Measurements from ENCODE around the gene MAPK8IP2. TPM values are rescaled to one million over a fixed set of nuclear protein-coding genes. Genes with fewer than 3 reads are reported as not detected.
"Not testable (repeated sequence)": the region's sequence is repeated elsewhere in the genome, so short reads cannot be mapped to it uniquely, and the experiment has no call there.

The MAPK8IP2 gene
- total RNA-seq, 2 donors from 2014 or later, result 0.08 to 0.21 TPM

DNA sequence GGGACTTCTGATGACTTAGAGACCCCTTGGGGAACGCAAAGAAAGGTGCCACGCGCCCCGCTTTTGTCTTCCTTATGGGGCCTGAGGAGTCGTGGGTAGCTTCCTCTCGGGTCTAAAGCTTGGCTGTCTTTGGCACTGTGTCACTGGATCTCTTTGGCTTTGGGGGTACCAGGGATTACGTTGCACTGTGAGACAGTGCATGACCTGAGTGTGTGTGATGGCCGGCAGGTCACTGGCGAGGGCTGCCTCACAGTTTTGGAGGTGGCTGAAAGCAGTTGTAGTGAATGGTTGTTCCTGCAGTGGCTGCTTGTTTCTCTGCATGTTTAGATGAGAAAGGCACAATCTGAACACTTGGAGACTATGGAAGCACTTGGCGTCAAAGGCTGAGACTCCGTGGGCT lies 33.2 kb downstream of the MAPK8IP2 start:
- Mint-ChIP-seq H3K36me3 (no peaks in the 10 kb centered on the region), H3K27ac (no peak overlapping the region), H3K4me1 (ENCODE audit: low read depth in 2 of 2) (peaks cover 6 to 14% of the 10 kb centered on the region in 2 donors), H3K4me3 (no peak overlapping the region), H3K9me3 (no peaks in the 10 kb centered on the region), H3K27me3 (peaks cover 0 to 4% of the 10 kb centered on the region in 2 donors)
- ATAC-seq (no peak), DNase-seq (ENCODE audit: low spot score) (no peak)

DNA sequence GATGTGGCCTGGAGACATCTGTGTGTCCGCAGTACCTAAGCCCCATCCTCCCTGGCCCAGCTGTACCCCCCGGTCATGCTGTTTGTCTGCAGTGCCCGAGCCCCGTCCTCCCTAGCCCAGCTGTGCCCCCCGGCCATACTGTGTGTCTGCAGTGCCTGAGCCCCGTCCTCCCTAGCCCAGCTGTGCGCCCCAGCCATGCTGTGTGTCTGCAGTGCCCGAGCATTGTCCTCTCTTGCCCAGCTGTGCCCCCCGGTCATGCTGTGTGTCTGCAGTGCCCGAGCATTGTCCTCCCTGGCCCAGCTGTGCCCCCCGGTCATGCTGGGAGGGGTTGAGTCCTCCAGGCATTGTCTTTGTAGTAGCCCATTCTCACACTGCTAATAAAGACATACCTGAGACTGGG lies 35.0 kb downstream of the MAPK8IP2 start:
- H3K36me3 Mint-ChIP-seq, result no peaks in the 10 kb centered on the region
- peaks cover 0 to 4% of the 10 kb centered on the region in 2 donors for H3K27me3 Mint-ChIP-seq
- H3K4me1 Mint-ChIP-seq (ENCODE audit: low read depth in 2 of 2), result peaks cover 3 to 5% of the 10 kb centered on the region in 2 donors
- no peaks in the 10 kb centered on the region for H3K9me3 Mint-ChIP-seq
- DNase-seq (ENCODE audit: low spot score) (no peak), ATAC-seq (no peak)
- H3K27ac Mint-ChIP-seq, result no peak overlapping the region
- H3K4me3 Mint-ChIP-seq, result no peak overlapping the region

DNA sequence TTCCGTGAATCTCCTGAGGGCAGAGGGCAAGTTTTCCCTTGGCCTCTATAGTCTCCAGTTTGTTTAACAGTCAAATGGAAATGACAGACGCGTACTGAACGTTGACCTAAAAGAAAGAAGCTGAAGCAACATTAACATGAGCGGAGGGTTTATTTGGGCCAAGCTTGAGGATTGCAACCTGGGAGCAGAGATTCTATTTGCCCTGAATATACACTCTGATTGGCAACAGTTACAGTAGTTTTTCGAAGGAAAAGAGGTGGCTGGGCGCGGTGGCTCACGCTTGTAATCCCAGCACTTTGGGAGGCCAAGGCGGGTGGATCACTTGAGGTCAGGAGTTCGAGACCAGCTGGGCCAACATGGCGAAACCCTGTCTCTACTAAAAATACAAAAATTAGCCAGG lies 39.7 kb downstream of the MAPK8IP2 start:
- H3K27ac Mint-ChIP-seq; H3K36me3 Mint-ChIP-seq; DNase-seq (ENCODE audit: low spot score); H3K4me1 Mint-ChIP-seq (ENCODE audit: low read depth in 2 of 2); H3K4me3 Mint-ChIP-seq; H3K9me3 Mint-ChIP-seq; ATAC-seq: not testable (repeated sequence)
- peaks cover 9 to 13% of the 10 kb centered on the region in 2 donors for H3K27me3 Mint-ChIP-seq

DNA sequence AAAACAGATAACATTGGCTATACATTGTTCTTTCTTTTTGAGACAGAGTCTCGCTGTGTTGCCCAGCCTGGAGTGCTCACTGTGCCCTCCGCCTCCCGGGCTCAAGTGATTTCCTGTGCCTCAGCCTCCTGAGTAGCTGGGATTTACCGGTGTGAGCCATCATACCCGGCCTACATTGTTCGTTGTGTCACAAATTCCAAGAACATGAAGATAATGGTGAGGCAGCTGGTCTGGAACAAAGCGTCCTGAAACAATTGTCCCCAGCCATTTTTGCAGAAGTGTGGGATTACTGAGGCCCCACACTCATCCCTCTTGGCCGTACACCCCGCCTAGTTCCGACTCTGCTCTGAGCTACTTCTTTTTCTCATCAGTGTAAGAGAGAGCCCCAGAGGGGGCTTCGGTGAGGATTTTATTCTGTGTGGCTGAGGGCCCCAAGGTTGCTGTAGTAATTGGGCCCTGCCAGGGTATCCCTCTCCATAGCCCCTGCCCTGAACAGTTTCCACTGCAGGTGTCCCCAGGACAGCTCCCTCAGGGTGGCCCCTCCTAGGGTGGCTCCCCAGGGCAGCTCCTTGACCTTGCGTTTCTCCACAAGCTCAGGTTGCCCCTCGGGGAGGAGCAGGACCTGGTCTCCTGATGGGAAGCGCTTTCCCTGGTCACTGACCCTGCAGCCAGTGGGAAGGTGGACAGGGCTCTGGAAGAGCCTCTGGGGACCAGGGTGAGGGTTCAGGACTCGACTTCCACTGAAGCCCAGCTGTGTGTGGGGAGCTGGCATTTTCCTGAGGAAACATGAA lies 40.5 kb downstream of the MAPK8IP2 start:
- DNase-seq (ENCODE audit: low spot score) (no peak), ATAC-seq (no peak)
- Mint-ChIP-seq H3K9me3 (no peaks in the 10 kb centered on the region), H3K27ac (no peak overlapping the region), H3K4me3 (no peak overlapping the region), H3K4me1 (ENCODE audit: low read depth in 2 of 2) (peaks cover 0 to under 1% of the 10 kb centered on the region in 2 donors), H3K36me3 (no peaks in the 10 kb centered on the region), H3K27me3 (peaks cover 11% of the 10 kb centered on the region in 2 donors)

DNA sequence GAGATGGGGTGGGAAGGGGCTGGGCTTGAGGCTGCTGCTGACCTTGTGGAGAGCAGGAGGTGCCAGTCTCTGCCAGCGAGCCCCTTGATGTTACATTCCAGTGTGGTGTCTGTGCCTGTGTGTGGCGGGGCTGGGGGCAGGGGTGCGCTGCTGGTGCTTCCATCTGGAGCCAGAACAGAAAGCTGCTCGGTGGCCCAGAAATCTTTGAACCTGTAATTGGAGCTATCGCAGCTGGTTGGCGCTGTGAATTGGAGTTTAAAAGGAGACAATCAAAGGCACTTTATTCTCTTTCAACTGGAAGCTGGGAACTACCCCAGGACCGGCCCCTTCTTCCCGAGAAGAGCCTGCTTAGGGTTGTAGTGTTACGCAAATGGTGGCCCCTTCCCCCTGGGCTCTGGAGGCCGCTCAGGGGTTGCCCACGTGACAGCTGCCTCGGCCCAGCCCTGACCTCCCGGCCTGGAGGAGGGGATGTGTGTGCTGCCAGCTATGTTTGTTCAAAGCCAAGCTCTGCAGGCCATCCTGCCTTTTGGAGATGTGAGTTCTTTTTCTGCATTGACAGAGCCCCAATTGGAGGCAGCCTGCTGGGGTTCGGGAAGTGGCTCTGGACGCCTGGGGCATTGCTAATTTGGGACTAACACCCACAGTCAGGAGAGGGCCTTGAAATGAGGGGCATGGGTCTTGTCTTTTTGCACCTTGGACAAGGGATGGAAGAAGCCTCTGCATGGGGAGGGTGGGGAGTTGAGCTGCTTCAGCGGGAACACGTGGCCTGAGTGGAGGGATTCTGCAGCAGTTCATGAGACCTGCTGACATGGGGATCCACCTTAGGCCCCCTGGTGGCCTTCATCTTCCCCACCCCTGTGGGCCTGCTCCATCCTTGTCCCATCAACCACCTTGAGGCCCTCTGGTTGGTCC lies 41.4 kb downstream of the MAPK8IP2 start:
- Mint-ChIP-seq H3K27me3 (peaks cover 11 to 14% of the 10 kb centered on the region in 2 donors), H3K36me3 (no peaks in the 10 kb centered on the region), H3K4me1 (ENCODE audit: low read depth in 2 of 2) (no peaks in the 10 kb centered on the region), H3K9me3 (no peaks in the 10 kb centered on the region), H3K27ac (no peak overlapping the region), H3K4me3 (no peak overlapping the region)
- DNase-seq (ENCODE audit: low spot score), result no peak
- ATAC-seq, result no peak

DNA sequence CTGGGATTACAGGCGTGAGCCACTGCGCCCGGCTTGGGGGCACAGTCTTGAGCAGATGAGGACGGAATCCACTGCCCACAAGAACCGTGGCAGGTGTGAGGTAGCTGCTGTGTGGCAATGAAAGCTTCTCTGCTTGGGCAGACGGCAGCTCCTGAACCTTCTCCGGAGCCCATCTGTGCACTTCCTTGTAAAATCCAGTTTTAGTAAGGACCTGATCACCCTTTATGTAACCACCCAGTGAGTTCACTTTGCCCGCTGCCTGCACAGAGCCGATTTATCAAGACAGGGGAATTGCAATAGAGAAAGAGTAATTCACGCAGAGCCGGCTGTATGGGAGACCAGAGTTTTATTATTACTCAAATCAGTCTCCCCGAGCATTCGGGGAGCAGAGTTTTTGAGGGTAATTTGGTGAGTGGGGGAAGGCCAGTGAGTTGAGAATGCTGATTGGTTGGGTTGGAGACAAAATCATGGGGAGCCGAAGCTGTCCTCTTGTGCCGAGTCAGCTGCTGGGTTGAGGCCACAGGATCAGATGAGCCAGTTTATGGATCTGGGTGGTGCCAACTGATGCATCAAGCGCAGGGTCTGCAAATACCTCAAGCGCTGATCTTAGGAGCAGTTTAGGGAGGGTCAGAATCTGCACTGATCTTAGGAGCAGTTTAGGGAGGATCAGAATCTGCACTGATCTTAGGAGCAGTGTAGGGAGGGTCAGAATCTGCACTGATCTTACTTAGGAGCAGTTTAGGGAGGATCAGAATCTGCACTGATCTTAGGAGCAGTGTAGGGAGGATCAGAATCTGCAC lies 42.6 kb downstream of the MAPK8IP2 start:
- H3K4me3 Mint-ChIP-seq; H3K36me3 Mint-ChIP-seq; DNase-seq (ENCODE audit: low spot score); H3K27ac Mint-ChIP-seq; H3K9me3 Mint-ChIP-seq; ATAC-seq; H3K4me1 Mint-ChIP-seq (ENCODE audit: low read depth in 2 of 2): not testable (repeated sequence)
- H3K27me3 Mint-ChIP-seq, result peaks cover 11 to 14% of the 10 kb centered on the region in 2 donors

DNA sequence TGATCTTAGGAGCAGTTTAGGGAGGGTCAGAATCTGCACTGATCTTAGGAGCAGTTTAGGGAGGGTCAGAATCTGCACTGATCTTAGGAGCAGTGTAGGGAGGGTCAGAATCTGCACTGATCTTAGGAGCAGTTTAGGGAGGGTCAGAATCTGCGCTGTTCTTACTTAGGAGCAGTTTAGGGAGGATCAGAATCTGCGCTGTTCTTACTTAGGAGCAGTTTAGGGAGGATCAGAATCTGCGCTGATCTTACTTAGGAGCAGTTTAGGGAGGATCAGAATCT lies 43.2 kb downstream of the MAPK8IP2 start:
- not testable (repeated sequence) for DNase-seq (ENCODE audit: low spot score); ATAC-seq; H3K4me3 Mint-ChIP-seq; H3K4me1 Mint-ChIP-seq (ENCODE audit: low read depth in 2 of 2); H3K36me3 Mint-ChIP-seq; H3K27ac Mint-ChIP-seq; H3K9me3 Mint-ChIP-seq
- H3K27me3 Mint-ChIP-seq, result peaks cover 11 to 14% of the 10 kb centered on the region in 2 donors

DNA sequence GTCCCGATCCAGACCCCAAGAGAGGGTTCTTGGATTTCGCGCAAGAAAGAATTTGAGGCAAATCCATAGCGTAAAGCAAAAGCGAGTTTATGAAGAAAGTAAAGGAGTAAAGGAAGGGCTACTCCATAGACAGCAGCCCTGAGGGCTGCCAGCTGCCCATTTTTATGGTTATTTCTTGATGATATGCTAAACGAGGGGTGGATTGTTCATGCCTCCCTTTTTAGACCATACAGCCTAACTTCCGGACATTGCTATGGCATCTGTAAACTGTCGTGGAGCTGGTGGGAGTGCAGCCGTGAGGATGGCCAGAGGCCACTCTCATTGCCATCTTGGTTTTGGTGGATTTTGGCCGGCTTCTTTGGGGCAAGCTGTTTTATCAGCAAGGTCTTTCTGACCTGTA lies 52.7 kb downstream of the MAPK8IP2 start:
- Mint-ChIP-seq H3K9me3 (peaks cover 2% of the 10 kb centered on the region), H3K4me3 (no peak overlapping the region), H3K27me3 (peaks cover 0 to 11% of the 10 kb centered on the region in 2 donors), H3K4me1 (ENCODE audit: low read depth in 2 of 2) (no peaks in the 10 kb centered on the region), H3K36me3 (peaks cover 4% of the 10 kb centered on the region), H3K27ac (no peak overlapping the region)
- DNase-seq (ENCODE audit: low spot score), result no peak
- ATAC-seq, result no peak

DNA sequence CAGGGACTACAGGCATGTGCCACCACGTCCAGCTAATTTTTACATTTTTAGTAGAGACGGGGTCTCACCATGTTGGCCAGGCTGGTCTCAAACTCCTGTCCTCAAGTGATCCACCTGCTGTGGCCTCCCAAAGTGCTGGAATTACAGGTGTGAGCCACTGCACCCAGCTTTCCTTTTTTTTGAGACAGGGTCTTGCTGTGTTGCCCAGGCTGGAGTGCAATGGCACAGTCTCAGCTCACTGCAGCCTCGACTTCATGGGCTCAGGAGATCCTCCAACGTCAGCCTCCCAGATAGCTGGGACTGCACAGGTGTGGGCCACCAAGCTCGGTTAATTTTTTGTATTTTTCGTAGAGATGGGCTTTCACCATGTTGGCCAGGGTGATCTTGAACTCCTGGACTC lies 54.1 kb downstream of the MAPK8IP2 start:
- not testable (repeated sequence) for H3K27ac Mint-ChIP-seq; ATAC-seq; H3K4me3 Mint-ChIP-seq; H3K36me3 Mint-ChIP-seq; DNase-seq (ENCODE audit: low spot score); H3K9me3 Mint-ChIP-seq; H3K4me1 Mint-ChIP-seq (ENCODE audit: low read depth in 2 of 2)
- H3K27me3 Mint-ChIP-seq, result peaks cover 0 to 11% of the 10 kb centered on the region in 2 donors

DNA sequence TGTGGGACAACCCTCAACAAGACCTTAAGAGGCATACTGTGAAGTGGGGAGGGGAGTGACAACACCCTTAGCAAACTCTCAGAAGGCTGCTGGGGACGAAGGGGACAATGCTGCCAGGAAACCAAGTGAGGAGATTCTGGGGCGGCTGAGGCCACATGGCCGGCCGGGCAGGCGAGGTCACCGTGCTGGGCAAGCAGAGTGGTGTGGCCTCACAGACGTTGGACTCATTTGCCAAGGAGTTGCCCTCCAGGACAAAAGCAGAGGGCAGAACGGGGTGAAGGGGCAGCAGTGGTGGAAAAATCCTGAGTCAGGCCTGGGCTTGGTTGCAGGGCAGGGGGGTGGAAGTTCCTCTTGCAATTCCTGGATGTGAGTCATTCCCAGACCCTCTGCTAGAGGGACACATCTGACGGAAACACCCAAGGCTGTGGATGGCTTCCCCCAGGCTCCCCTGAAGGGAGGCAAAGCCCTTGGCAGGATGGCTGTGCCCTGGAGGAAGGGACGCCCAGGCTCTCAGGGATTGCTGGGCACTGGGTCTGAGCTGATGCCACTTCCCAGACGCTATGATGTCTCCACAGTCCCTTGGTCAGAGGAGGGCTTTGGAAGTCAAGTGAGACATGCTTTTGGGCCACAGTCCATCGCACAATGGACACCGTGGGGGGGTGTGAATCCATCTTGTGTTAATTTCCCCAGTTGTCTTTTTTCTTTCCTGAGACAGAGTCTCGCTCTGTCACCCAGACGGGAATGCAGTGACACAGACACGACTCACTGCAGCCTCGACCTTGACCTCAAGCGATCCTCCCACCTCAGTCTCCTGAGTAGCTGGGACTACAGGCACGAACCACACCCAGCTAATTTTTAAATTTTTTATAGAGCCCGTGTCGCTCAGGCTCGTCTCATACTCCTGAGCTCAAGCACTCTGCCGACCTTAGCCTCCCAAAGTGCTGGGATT lies 55.8 kb downstream of the MAPK8IP2 start:
- ATAC-seq, result no peak
- H3K27me3 Mint-ChIP-seq, result peaks cover 4 to 14% of the 10 kb centered on the region in 2 donors
- no peak for DNase-seq (ENCODE audit: low spot score)
- H3K4me1 Mint-ChIP-seq (ENCODE audit: low read depth in 2 of 2), result no peaks in the 10 kb centered on the region
- H3K36me3 Mint-ChIP-seq, result no peaks in the 10 kb centered on the region
- no peak overlapping the region for H3K27ac Mint-ChIP-seq
- H3K9me3 Mint-ChIP-seq, result no peaks in the 10 kb centered on the region
- H3K4me3 Mint-ChIP-seq, result no peak overlapping the region

DNA sequence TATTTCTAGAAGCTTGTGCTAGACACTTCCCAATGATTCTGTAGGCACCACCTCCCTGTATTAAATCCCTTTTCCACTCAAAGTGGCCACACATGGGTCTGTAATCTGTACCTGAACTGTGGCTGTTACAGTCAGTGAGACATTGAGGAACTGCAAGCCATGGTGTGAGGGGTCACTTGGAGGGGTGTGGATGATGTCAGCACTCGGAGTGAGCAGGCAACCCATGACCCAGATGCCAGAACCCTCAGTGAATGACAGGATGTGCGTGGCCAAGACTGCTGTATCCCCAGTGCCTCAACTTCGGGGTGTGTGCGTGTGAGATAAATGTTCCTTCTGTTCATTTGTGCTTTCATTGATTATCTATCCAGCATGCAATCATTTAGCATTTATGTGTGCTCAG lies 57.3 kb downstream of the MAPK8IP2 start:
- H3K4me3 Mint-ChIP-seq, result no peak overlapping the region
- DNase-seq (ENCODE audit: low spot score) (no peak), ATAC-seq (no peak)
- no peaks in the 10 kb centered on the region for H3K4me1 Mint-ChIP-seq (ENCODE audit: low read depth in 2 of 2)
- H3K36me3 Mint-ChIP-seq, result no peaks in the 10 kb centered on the region
- H3K9me3 Mint-ChIP-seq, result no peaks in the 10 kb centered on the region
- H3K27ac Mint-ChIP-seq, result no peak overlapping the region
- peaks cover 7 to 11% of the 10 kb centered on the region in 2 donors for H3K27me3 Mint-ChIP-seq

DNA sequence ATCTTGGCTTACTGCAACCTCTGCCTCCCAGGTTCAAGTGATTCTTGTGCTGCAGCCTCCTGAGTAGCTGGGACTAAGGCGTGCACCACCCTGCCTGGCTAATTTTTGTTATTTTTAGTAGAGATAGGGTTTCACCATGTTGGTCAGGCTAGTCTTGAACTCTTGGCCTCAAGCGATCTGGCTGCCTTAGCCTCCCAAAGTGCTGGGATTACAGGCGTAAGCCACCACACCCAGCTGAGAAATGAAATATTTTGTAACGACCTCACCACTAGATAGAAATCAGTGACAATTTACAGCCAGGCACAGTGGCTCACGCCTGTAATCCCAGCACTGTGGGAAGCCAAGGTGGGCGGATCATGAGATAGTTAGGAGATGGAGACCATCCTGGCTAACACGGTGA lies 59.1 kb downstream of the MAPK8IP2 start:
- peaks cover 7 to 11% of the 10 kb centered on the region in 2 donors for H3K27me3 Mint-ChIP-seq
- H3K4me1 Mint-ChIP-seq (ENCODE audit: low read depth in 2 of 2); DNase-seq (ENCODE audit: low spot score); H3K9me3 Mint-ChIP-seq; ATAC-seq; H3K4me3 Mint-ChIP-seq; H3K27ac Mint-ChIP-seq; H3K36me3 Mint-ChIP-seq: not testable (repeated sequence)

DNA sequence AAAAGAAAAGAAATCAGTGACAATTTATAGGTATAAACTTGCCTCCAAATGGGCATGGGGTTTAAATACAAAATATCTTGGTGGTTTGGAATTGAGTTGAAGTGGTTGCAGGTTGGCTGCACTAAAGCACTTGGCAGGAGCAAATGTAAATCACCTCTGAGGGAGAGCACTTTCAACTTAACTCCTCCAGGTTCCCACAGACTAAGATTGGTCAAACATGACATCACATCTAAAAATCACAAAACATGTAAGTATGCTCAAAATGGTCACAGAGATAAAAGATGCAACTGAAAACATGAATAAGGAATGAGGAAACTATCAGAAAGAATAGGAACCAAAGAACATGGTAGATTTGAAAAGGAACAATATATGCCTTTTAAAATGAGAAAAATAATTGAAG lies 59.7 kb downstream of the MAPK8IP2 start:
- Mint-ChIP-seq H3K4me1 (ENCODE audit: low read depth in 2 of 2) (no peaks in the 10 kb centered on the region), H3K4me3 (no peak overlapping the region), H3K9me3 (no peaks in the 10 kb centered on the region), H3K36me3 (no peaks in the 10 kb centered on the region), H3K27me3 (peaks cover 7 to 11% of the 10 kb centered on the region in 2 donors), H3K27ac (no peak overlapping the region)
- DNase-seq (ENCODE audit: low spot score), result no peak
- no peak for ATAC-seq

All from natural killer cell treated with Interleukin-12 subunit alpha and Interleukin-12 subunit beta and Interleukin-15 and Interleukin-18, amount 100 ng/mL, for 72 hours (primary cell).